BLaER1 treated with 17β-estradiol and CSF1 and Interleukin-3, amounts not matched to agents 10 nM and 100 nM (cell line): ENCODE results near the gene AFAP1L1.
A peak's percentile ranks its signal among the peaks of the same experiment; 100 is the strongest.

Experiments used
- H3K27ac ChIP-seq, 11 experiments: shearing (Covaris generic); formaldehyde crosslinking; 2 replicates each; pipeline ENCODE4 v1.8.1; 2022
- H3K27me3 ChIP-seq, 11 experiments: shearing (Covaris generic); formaldehyde crosslinking; 2 replicates each; pipeline ENCODE4 v1.8.1; 2022
- H3K36me3 ChIP-seq, 11 experiments: shearing (Covaris generic); formaldehyde crosslinking; 2 replicates each; pipeline ENCODE4 v1.8.1; 2022
- H3K4me1 ChIP-seq, 10 experiments: shearing (Covaris generic); formaldehyde crosslinking; 2 replicates each; pipeline ENCODE4 v1.8.1; 2022
- H3K4me2 ChIP-seq, 11 experiments: shearing (Covaris generic); formaldehyde crosslinking; 2 replicates each; pipeline ENCODE4 v1.8.1; 2022
- H3K4me3 ChIP-seq, 10 experiments: shearing (Covaris generic); formaldehyde crosslinking; 2 replicates each; pipeline ENCODE4 v1.8.1; 2022
- H3K9ac ChIP-seq, 11 experiments: shearing (Covaris generic); formaldehyde crosslinking; 2 replicates each; pipeline ENCODE4 v1.8.1; 2022
- H3K9me3 ChIP-seq, 11 experiments: shearing (Covaris generic); formaldehyde crosslinking; replicated peaks in 1 of 11; 2 replicates each; pipeline ENCODE4 v1.8.1; 2022
- H4K20me1 ChIP-seq, 11 experiments: shearing (Covaris generic); formaldehyde crosslinking; 2 replicates each; pipeline ENCODE4 v1.8.1; 2022
- Cebpa-rat ChIP-seq, 11 experiments: shearing (Covaris generic); IDR thresholded peaks; 2 replicates each; pipeline ENCODE4 v1.8.1; 2022

Gene AFAP1L1

DNA sequence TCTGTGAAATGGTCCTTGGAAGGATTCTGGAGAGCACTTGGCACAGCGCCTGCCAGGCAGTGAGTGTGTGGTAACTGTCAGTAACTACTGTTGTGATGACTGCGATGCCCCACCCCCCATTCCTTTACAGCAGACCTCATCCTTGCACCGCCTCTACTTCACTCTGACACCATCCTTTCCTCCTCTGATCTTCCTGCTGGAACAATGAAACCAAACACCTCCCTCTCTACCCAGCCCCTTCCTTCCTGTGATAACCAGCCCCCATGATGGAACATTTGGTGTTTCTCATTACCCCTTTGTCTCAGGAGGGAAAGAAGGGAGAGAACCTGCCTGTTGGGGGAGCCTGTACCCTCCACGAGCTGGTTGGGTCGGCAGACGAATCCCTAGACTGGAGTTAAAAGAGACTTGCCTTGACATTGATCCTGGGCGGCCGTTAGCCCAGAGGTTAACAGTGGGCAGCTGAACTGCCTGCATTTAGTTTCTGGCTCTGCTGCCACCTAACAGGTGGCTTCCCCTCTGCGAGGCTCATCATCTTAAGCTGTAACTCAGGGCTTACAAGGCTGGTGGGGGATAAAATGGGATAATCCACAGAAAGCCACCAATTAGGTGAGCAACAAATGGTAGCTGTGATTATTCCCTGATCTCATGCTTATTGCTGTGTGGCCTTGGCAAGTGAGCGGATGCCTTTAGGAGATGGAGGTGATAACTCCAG is 39.4 kb downstream of the AFAP1L1 start:
- Histone ChIP-seq H3K9me3 (no peaks in the 10 kb centered on the region), H3K4me2 (peak overlapping the region; percentile 10 to 81 (median 68); a peak in 20 of 22 replicates), H3K36me3 (peaks cover 0 to 13% (median 0%) of the 10 kb centered on the region in 11 experiments; a peak in 3 of 22 replicates), H3K27ac (peak overlapping the region in 7 of 11 experiments; percentile 27 to 68 (median 49); a peak in 11 of 22 replicates), H3K4me3 (no peak overlapping the region), H3K27me3 (no peaks in the 10 kb centered on the region), H3K4me1 (peaks cover 15 to 47% (median 36%) of the 10 kb centered on the region in 10 experiments), H4K20me1 (no peaks in the 10 kb centered on the region), H3K9ac (peak overlapping the region in 4 of 11 experiments; percentile 3 to 60 (median 30); a peak in 5 of 22 replicates)
- TF ChIP-seq Cebpa-rat (IDR thresholded peaks at IDR 0.05), result no peak

DNA sequence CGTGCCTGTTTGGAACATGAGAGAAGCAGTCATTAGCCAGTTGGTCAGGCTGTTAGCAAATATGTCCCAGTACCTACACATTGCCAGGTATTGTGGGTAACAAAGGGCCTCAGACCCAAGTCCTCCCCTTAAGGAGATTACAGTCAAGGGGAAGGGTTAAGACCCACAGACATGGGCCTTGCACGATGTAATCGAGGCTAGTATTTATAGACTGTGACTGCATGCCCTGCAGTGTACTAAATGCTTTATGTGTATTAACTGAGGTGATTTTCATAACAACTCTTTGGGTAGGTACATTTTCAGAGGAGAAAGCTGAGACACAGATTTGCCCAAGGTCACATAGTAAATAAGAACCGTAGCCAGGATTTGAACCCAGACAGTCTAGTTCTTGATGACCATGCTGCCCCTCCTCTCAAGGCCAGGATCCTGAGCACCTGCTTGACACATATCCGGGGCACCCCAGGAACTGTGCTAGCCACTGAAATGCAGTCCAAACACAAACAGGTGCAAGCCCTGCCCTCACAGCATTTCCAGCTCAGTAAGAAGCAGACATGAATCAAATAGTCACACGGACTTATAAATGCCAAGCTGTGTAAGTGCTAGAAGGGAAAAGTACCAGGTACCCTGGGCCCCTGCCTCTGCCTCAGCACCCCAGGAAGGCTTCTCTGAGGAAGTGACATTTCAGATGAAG is 41.6 kb downstream of the AFAP1L1 start:
- H3K9me3 ChIP-seq, result no peaks in the 10 kb centered on the region
- TF ChIP-seq Cebpa-rat (IDR thresholded peaks at IDR 0.05), result no peak

DNA sequence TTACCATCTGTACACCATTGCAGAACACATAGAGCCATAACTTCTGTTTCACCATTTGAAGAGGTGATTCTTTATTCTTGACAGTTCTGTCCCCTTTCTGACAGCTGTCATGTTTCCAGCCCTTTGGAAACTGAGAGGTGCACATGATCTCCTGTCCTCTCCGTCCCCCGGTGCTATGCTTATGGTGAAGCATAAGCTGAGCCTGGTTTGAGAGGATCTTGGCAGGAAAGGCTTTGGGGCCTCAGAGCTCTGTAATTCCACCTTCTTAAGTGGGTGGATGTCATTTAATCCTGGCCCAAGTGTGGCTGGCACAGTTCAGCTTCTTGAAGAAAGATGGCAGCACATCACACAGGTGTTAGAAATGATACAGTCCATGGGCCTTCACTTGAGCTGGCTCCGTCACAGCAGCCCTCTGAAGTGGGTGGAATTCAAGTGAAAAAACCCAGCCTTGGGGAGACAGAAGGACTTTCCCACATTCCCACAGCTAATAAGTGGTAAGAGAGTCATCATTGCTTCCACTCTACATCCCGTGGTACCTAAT is 43.0 kb downstream of the AFAP1L1 start:
- Histone ChIP-seq H4K20me1 (no peaks in the 10 kb centered on the region), H3K9me3 (no peaks in the 10 kb centered on the region), H3K36me3 (peaks cover 0 to 23% (median 3%) of the 10 kb centered on the region in 11 experiments; a peak in 9 of 22 replicates), H3K9ac (no peak overlapping the region), H3K4me1 (peaks cover 10 to 42% (median 32%) of the 10 kb centered on the region in 10 experiments), H3K27me3 (no peaks in the 10 kb centered on the region), H3K4me3 (no peak overlapping the region), H3K4me2 (no peak overlapping the region), H3K27ac (no peak overlapping the region)
- TF ChIP-seq Cebpa-rat (IDR thresholded peaks at IDR 0.05), result no peak

More for the DNA sequence above, 41.6 kb downstream of the AFAP1L1 start:
- Histone ChIP-seq H3K4me2 (0 out of 22 replicates have a peak overlapping the region, but pooled peaks of 1 of the 11 experiments have one; percentile 4), H3K4me3 (no peak overlapping the region), H4K20me1 (no peaks in the 10 kb centered on the region), H3K4me1 (peaks cover 15 to 47% (median 39%) of the 10 kb centered on the region in 10 experiments), H3K9ac (no peak overlapping the region), H3K36me3 (peaks cover 0 to 13% (median 0%) of the 10 kb centered on the region in 11 experiments; a peak in 2 of 22 replicates), H3K27ac (no peak overlapping the region), H3K27me3 (no peaks in the 10 kb centered on the region)

DNA sequence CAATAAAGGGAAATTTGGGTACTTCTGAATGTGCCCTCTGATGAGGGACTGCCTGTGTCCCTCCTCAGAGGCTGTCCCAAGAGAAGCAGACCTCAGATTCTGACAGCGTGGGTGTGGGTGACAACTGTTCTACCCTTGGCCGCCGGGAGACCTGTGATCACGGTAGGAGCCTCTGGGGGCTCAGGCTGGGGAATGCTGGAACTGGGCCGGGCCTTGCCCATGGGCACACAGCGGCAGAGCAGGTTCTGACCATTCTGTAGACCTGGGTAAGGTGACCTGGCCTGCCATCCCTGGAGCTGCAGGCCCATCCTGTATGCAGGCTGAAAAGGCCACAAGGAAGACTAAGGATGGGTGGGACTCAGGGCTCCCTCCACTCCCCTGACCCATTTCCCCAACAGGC is 44.1 kb downstream of the AFAP1L1 start:
- H3K27me3 ChIP-seq, result no peaks in the 10 kb centered on the region
- no peak overlapping the region for H3K9ac ChIP-seq
- H4K20me1 ChIP-seq, result no peaks in the 10 kb centered on the region
- no peak for TF ChIP-seq Cebpa-rat (IDR thresholded peaks at IDR 0.05)
- H3K4me2 ChIP-seq, result no peak overlapping the region
- H3K36me3 ChIP-seq, result peaks cover 0 to 27% (median 7%) of the 10 kb centered on the region in 11 experiments; a peak in 10 of 22 replicates
- no peaks in the 10 kb centered on the region for H3K9me3 ChIP-seq
- peaks cover 9 to 32% (median 23%) of the 10 kb centered on the region in 10 experiments; a peak in 19 of 20 replicates for H3K4me1 ChIP-seq
- H3K4me3 ChIP-seq, result no peak overlapping the region
- H3K27ac ChIP-seq, result no peak overlapping the region

DNA sequence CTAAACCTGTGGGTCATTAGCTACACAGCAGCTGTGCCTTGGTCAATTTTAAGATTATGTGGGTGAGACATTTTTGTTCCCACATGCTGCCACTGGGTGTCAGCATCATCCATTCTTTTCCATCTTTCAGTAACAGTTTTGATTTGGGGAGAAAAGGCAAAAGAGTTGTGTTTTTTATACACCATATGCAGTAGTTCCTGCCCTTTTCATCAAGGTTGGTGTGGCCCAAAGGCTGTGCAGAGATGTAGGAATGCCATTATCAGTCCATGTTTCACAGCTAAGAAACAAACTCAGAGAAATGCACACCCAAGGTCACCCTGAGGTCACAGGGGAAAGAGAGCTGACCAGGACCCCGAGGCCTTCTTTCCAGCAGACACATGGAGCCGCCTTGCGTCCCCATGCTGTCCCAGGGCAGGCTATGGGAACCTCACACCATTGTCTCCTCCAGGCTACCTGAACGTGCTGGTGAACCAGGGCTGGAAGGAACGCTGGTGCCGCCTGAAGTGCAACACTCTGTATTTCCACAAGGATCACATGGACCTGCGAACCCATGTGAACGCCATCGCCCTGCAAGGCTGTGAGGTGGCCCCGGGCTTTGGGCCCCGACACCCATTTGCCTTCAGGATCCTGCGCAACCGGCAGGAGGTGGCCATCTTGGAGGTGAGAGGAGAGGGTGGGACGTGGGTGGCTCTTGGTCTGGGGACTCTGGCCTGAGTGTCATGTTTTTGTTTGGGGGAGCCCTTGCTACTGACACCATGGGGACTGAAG is 45.8 kb downstream of the AFAP1L1 start:
- H4K20me1 ChIP-seq, result no peaks in the 10 kb centered on the region
- no peak overlapping the region for H3K4me3 ChIP-seq
- peaks cover 0 to 26% (median 7%) of the 10 kb centered on the region in 11 experiments; a peak in 10 of 22 replicates for H3K36me3 ChIP-seq
- H3K4me1 ChIP-seq, result peaks cover 0 to 19% (median 11%) of the 10 kb centered on the region in 10 experiments; a peak in 9 of 20 replicates
- H3K9ac ChIP-seq, result peak overlapping the region in 3 of 11 experiments; percentile 22 to 38 (median 28); a peak in 3 of 22 replicates
- no peaks in the 10 kb centered on the region for H3K27me3 ChIP-seq
- peak overlapping the region in 9 of 11 experiments; percentile 8 to 63 (median 45); a peak in 13 of 22 replicates for H3K27ac ChIP-seq
- H3K4me2 ChIP-seq, result no peak overlapping the region
- no peak for TF ChIP-seq Cebpa-rat (IDR thresholded peaks at IDR 0.05)
- no peaks in the 10 kb centered on the region for H3K9me3 ChIP-seq

DNA sequence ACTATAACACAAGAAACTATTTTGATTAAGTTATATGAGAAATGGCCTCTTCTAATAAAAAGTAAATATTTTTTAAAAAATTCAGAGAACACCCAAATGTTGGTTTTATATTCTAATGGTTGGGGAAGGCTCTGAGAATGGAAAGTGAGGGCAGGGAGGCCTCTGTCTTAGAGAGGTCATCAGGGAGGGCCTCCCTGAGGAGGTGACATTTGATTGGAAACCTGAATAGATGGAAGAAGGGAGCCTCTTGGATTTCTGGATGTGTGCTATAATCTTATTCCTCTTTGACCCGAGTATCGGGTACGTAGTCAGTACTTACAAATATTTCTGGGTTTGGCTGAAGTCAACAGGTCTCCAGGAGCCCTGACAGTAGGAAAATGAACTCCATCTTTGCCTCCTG is 47.5 kb downstream of the AFAP1L1 start:
- Histone ChIP-seq H3K9ac (no peak overlapping the region), H3K4me3 (no peak overlapping the region), H3K4me2 (no peak overlapping the region), H3K9me3 (peaks cover 0 to 3% (median 0%) of the 10 kb centered on the region in 11 experiments; a peak in 1 of 22 replicates), H3K36me3 (peaks cover 0 to 42% (median 11%) of the 10 kb centered on the region in 11 experiments; a peak in 12 of 22 replicates), H3K27me3 (no peaks in the 10 kb centered on the region), H4K20me1 (no peaks in the 10 kb centered on the region), H3K27ac (no peak overlapping the region), H3K4me1 (peaks cover 0 to 17% (median 8%) of the 10 kb centered on the region in 10 experiments; a peak in 9 of 20 replicates)
- no peak for TF ChIP-seq Cebpa-rat (IDR thresholded peaks at IDR 0.05)

DNA sequence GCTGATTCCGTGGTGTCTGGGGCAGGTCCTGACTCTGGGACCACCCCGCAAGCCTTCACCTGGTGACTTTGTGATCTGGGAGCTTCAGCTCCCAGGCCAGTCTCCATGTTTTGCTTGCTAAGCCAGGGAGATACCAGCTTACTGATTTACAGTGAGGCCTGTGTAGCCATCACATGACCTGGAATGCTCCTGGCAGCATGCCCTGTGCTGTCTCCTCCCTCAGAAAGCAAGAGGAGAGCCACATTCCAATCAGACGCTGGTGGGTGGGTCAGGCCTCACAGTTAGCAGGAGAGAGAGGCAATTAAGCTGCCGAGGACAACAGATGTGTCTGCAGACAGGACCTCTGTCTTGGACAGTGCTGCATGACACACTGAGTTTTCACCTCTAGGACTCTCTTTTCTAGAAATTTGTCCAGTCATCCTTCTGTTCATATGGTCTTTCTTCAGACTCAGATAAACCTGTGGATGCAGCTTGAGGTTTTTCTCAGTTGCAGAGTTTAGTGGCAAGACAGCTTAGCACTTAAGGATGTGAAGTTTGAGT is 49.2 kb downstream of the AFAP1L1 start:
- Histone ChIP-seq H3K27me3 (no peaks in the 10 kb centered on the region), H3K4me1 (peaks cover 0 to 17% (median 8%) of the 10 kb centered on the region in 10 experiments; a peak in 9 of 20 replicates), H3K27ac (peak overlapping the region in 1 of 11 experiments; percentile 14; a peak in 1 of 22 replicates), H3K4me2 (peak overlapping the region in 2 of 11 experiments; percentile 21 to 34; a peak in 2 of 22 replicates), H3K9ac (no peak overlapping the region; a peak in 2 of 22 replicates), H3K4me3 (no peak overlapping the region), H3K9me3 (peaks cover 0 to 4% (median 0%) of the 10 kb centered on the region in 11 experiments; a peak in 2 of 22 replicates), H4K20me1 (no peaks in the 10 kb centered on the region), H3K36me3 (peaks cover 0 to 58% (median 11%) of the 10 kb centered on the region in 11 experiments; a peak in 12 of 22 replicates)
- TF ChIP-seq Cebpa-rat (IDR thresholded peaks at IDR 0.05), result no peak

DNA sequence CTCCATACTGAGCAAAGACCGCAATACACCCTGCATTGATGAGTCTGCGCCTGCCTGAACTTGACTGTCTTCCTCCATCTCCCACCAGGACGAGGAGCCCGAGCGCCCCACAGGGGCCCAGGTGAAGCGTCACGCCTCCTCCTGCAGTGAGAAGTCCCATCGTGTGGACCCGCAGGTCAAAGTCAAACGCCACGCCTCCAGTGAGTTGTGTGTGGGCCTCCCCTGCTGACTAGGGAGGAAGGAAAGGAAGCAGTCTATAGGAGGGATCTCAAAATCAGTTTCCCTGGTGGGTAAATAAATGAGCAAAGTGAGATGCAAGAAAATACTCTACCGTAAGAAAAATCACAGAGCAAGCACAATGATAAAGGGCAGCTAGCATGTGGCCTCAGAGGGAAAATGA is 50.9 kb downstream of the AFAP1L1 start:
- TF ChIP-seq Cebpa-rat (IDR thresholded peaks at IDR 0.05), result no peak
- Histone ChIP-seq H3K36me3 (peaks cover 0 to 62% (median 12%) of the 10 kb centered on the region in 11 experiments; a peak in 12 of 22 replicates), H4K20me1 (no peaks in the 10 kb centered on the region), H3K4me2 (no peak overlapping the region), H3K4me1 (peaks cover 0 to 17% (median 8%) of the 10 kb centered on the region in 10 experiments; a peak in 9 of 20 replicates), H3K9me3 (peaks cover 0 to 4% (median 0%) of the 10 kb centered on the region in 11 experiments; a peak in 2 of 22 replicates), H3K4me3 (no peak overlapping the region), H3K27me3 (no peaks in the 10 kb centered on the region), H3K27ac (no peak overlapping the region), H3K9ac (0 out of 22 replicates have a peak overlapping the region, but pooled peaks of 1 of the 11 experiments have one; percentile 18)
